Erythroblast (primary cell): ENCODE results near the gene ZCRB1.

ENCODE experiments used
- GATA1 ChIP-seq: IDR thresholded peaks from 2 replicates; pipeline ENCODE4 v1.6.1; 2011; ENCODE audit warnings: low read depth, mild to moderate bottlenecking, control low read depth, low read length, moderate library complexity
- POLR2A ChIP-seq: IDR thresholded peaks from 2 replicates; pipeline ENCODE4 v1.6.1; 2011; ENCODE audit warnings: mild to moderate bottlenecking, low read length

DNA sequence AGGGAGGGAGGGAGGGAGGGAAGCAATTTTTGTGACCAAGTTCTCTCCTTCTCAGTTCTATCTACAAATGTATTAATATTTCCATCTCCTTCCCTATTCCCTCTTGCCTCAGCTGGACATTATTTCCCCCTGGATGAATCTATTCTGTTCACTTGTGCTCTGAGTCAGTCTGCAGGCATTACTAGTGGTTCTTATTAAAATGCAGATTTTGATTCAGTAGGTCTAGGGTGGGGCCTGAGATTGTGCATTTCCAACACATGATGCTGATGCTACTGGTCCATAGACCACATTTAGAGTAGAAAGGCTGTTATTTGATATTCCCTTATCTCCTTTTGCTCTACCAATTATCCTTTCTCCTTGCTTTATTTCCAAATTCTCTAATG, 47.8 kb downstream of the ZCRB1 start:
- TF ChIP-seq POLR2A (no peak), GATA1 (no peak)
